ENCODE data around the gene MCOLN1. TPM values are rescaled to one million over a fixed set of nuclear protein-coding genes. Genes with fewer than 3 reads are reported as not detected.

The MCOLN1 gene
- total and polyA plus RNA-seq, 2 experiments from 2014 or later, result 15.5 to 55.5 TPM

DNA sequence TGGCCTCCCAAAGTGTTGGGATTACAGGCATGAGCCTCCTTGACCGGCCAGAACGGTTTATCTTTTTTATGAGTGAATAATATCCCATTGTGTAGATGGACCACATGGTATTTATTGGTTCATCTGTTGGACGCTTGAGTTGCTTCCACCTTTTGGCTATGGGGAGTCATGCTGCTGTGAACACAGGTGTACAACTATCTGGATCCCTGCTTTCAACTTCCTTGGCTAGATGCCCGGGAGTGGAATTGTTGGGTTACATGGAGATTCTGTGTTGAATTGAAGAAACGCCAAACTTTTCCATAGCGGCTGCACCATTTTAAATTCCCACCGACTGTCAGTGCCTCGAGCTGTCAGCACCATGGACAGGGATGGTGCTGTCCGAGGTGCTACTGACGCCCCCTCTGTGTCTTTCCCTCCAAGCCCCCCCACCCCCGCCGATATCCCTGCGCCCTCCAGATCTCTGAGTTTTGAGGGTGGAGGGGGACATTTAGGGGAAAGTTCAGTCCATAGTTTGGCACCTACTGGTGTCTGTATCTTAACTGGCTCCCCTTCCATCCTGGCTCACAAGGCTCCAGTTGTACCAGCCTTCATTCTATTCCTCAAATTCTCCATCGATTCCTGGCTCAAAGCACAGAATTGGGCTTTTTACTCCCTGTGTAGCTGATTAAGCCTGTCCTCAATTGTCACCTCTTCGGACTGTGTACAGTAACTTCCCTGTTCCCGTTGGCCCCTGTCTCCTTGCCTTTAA, 40.4 kb downstream of the MCOLN1 start:
- no peaks in the 10 kb centered on the region for H3K36me3 ChIP-seq (replicated peaks; ENCODE audit: insufficient read depth, low read depth)
- no peak for DNase-seq (ENCODE audit: low spot score)
- H3K27me3 ChIP-seq, result no peaks in the 10 kb centered on the region
- no peaks in the 10 kb centered on the region for H4K20me1 ChIP-seq (ENCODE audit: insufficient read depth, poor library complexity, severe bottlenecking)
- no peak overlapping the region for H2AFZ ChIP-seq
- no peak overlapping the region for H3K27ac ChIP-seq
- 86% methylated on average over 10 of the region's 16 CpGs for WGBS (ENCODE audit: low lambda C conversion rate, missing lambda C conversion rate)
- no peak overlapping the region for H3K4me2 ChIP-seq
- TF ChIP-seq EZH2phosphoT487 (IDR thresholded peaks at IDR 0.05; ENCODE audit: low read depth, severe bottlenecking, unreplicated experiment) (no peak), EZH2 (IDR thresholded peaks at IDR 0.05; ENCODE audit: borderline replicate concordance) (no peak)
- TF ChIP-seq, protein P1, sequence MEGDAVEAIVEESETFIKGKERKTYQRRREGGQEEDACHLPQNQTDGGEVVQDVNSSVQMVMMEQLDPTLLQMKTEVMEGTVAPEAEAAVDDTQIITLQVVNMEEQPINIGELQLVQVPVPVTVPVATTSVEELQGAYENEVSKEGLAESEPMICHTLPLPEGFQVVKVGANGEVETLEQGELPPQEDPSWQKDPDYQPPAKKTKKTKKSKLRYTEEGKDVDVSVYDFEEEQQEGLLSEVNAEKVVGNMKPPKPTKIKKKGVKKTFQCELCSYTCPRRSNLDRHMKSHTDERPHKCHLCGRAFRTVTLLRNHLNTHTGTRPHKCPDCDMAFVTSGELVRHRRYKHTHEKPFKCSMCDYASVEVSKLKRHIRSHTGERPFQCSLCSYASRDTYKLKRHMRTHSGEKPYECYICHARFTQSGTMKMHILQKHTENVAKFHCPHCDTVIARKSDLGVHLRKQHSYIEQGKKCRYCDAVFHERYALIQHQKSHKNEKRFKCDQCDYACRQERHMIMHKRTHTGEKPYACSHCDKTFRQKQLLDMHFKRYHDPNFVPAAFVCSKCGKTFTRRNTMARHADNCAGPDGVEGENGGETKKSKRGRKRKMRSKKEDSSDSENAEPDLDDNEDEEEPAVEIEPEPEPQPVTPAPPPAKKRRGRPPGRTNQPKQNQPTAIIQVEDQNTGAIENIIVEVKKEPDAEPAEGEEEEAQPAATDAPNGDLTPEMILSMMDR (IDR thresholded peaks at IDR 0.05; ENCODE audit: poor library complexity), result no peak
- H3K4me3 ChIP-seq, result no peak overlapping the region
- no peaks in the 10 kb centered on the region for H3K9me3 ChIP-seq (ENCODE audit: low read depth)
- no peaks in the 10 kb centered on the region for H3K79me2 ChIP-seq
- H3K4me1 ChIP-seq (ENCODE audit: insufficient read depth), result no peaks in the 10 kb centered on the region
- no peaks in the 10 kb centered on the region for H3K9me2 ChIP-seq (replicated peaks; ENCODE audit: insufficient read depth)

DNA sequence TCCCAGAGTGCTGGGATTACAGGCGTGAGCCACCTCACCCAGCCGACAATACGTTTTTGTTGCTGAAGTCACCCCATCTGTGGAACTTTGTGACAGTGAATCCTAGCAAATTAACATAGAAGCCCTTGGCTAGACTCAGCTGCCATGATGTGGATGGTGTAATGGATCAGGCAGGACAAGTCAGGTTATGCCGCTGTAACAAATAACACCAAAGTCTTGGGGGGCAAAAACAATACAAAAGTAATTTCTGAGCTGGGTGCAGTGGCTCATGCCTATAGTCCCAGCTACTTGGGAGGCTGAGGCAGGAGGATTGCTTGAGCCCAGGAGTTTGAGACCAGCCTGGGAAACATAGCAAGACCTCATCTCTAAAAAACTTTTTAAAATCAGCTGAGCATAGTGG, 42.4 kb downstream of the MCOLN1 start:
- Histone ChIP-seq H3K9me2 (replicated peaks; ENCODE audit: insufficient read depth) (no peaks in the 10 kb centered on the region), H3K27me3 (no peaks in the 10 kb centered on the region), H3K79me2 (no peaks in the 10 kb centered on the region), H2AFZ (no peak overlapping the region), H3K4me2 (no peak overlapping the region), H3K4me1 (ENCODE audit: insufficient read depth) (no peaks in the 10 kb centered on the region), H3K9me3 (ENCODE audit: low read depth) (no peaks in the 10 kb centered on the region), H3K4me3 (no peak overlapping the region), H4K20me1 (ENCODE audit: insufficient read depth, poor library complexity, severe bottlenecking) (no peaks in the 10 kb centered on the region), H3K27ac (no peak overlapping the region), H3K36me3 (replicated peaks; ENCODE audit: insufficient read depth, low read depth) (no peaks in the 10 kb centered on the region)
- TF ChIP-seq EZH2 (IDR thresholded peaks at IDR 0.05; ENCODE audit: borderline replicate concordance) (no peak), EZH2phosphoT487 (IDR thresholded peaks at IDR 0.05; ENCODE audit: low read depth, severe bottlenecking, unreplicated experiment) (no peak)
- TF ChIP-seq, protein P1 (IDR thresholded peaks at IDR 0.05; ENCODE audit: poor library complexity), result no peak
- no peak for DNase-seq (ENCODE audit: low spot score)
- 89% methylated on average over 4 of the region's 4 CpGs for WGBS (ENCODE audit: low lambda C conversion rate, missing lambda C conversion rate)

DNA sequence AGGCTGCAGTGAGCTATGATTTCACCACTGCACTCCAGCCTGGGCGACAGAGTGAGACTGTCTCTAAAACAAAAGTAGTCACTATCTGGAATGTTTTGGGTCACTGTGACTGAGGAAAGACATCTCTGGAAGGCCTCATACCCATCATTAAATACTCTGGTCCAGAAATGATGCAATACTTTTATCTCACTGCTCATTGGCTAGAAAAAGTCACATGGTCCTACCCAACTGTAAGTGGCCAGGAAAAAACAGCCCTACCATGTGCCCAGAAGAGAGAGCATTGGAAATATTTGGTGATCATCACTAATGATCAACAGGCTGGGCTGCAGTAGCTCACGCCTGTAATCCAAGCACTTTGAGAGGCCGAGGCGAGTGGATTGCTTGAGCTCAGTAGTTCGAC, 42.9 kb downstream of the MCOLN1 start:
- WGBS (ENCODE audit: low lambda C conversion rate, missing lambda C conversion rate), result 84% methylated on average over 5 of the region's 5 CpGs

More for the DNA sequence above, 42.9 kb downstream of the MCOLN1 start:
- no peaks in the 10 kb centered on the region for H3K9me2 ChIP-seq (replicated peaks; ENCODE audit: insufficient read depth)
- no peak overlapping the region for H3K4me3 ChIP-seq
- H3K27ac ChIP-seq, result no peak overlapping the region
- no peaks in the 10 kb centered on the region for H3K9me3 ChIP-seq (ENCODE audit: low read depth)
- no peaks in the 10 kb centered on the region for H3K36me3 ChIP-seq (replicated peaks; ENCODE audit: insufficient read depth, low read depth)
- H3K4me2 ChIP-seq, result no peak overlapping the region
- no peaks in the 10 kb centered on the region for H4K20me1 ChIP-seq (ENCODE audit: insufficient read depth, poor library complexity, severe bottlenecking)
- no peaks in the 10 kb centered on the region for H3K27me3 ChIP-seq
- H3K4me1 ChIP-seq (ENCODE audit: insufficient read depth), result no peaks in the 10 kb centered on the region
- TF ChIP-seq, protein P1 (IDR thresholded peaks at IDR 0.05; ENCODE audit: poor library complexity), result no peak
- TF ChIP-seq EZH2 (IDR thresholded peaks at IDR 0.05; ENCODE audit: borderline replicate concordance) (no peak), EZH2phosphoT487 (IDR thresholded peaks at IDR 0.05; ENCODE audit: low read depth, severe bottlenecking, unreplicated experiment) (no peak)
- H2AFZ ChIP-seq, result no peak overlapping the region
- H3K79me2 ChIP-seq, result no peaks in the 10 kb centered on the region
- no peak for DNase-seq (ENCODE audit: low spot score)

Data from hepatocyte (in vitro differentiated cells).